Sciatic nerve (tissue), 2 donors: ENCODE data around the gene TYW3. TPM values are rescaled to one million over a fixed set of nuclear protein-coding genes. Genes with fewer than 3 reads are reported as not detected.

Experiments used
- ATAC-seq: fragments of 200-7000 bp; cut with Tn5 transposase; one replicate; pipeline ENCODE4 v1.9.1; 2020; ENCODE audit warnings: mild to moderate bottlenecking, moderate library complexity
- DNase-seq: peaks from one replicate; pipeline ENCODE4 v3.0.0-alpha.2; 2020; ENCODE audit warnings: low spot score
- intact Hi-C: fragments of 100-400 bp; cut with DNase I; formaldehyde crosslinking; loops from one replicate; pipeline ENCODE4 v1.14.2; 2022
- total RNA-seq: library from RNA; stranded (reverse); fragmentation: NEBNext Ultra II Directional; extraction: Animal tissue kit (Norgen Biotek cat#: 25700); gene quantifications from one replicate; pipeline ENCODE4 v1.2.1, GENCODE V29; 2021
- donor health status: DM: no; HTN: no; CAD: no.
- donor health status: DM: no; HTN: no; CAD: no.

Gene TYW3
- total RNA-seq, 1 donor from 2014 or later: 17.5 TPM

DNA sequence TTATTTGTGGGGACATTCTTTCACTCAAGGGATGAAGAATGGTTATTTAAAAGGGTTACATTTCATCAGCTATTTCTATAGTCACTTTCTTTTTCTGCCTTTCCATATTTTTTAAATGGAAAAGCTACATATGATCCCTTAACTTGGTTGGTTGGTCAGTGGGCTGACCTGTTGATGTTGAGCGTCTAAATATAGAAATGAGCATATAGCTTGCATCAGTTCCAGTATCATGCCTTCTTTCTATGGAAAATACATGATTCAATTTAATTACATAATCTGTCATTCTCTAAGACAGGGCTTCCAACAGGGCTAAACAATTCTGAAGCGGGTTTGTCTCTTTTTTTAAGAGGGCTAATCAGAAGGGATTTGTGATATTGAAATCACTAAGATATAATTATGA lies 40.6 kb downstream of the TYW3 start:
- DNase-seq (no peak), ATAC-seq (no peak)
- intact Hi-C loops: loop anchor here (10.0 kb wide), 1 partner anchor 431 kb away; no protein-coding TSS in a partner anchor

DNA sequence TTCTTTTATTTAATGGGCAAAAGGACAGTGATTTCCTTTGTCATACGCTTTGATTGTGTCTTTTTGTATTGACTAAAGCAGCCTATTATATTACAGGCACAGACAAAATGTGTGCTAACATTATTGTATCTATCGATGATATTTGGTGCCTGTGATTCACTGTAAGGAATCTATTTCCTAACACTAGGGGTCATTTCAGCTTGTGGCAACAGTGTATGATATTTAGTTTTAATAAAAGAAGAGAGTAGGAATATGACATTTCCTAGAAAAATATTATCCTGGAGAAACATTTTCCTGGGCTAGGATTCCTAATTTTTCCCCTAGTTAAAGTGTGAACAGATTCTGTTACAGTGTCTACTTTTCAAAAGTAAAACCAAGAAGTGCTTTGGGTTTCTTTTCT lies 42.8 kb downstream of the TYW3 start:
- DNase-seq: no peak
- intact Hi-C loops: loop anchor here (10.0 kb wide), 1 partner anchor 429 kb away; no protein-coding TSS in a partner anchor
- no peak for ATAC-seq

DNA sequence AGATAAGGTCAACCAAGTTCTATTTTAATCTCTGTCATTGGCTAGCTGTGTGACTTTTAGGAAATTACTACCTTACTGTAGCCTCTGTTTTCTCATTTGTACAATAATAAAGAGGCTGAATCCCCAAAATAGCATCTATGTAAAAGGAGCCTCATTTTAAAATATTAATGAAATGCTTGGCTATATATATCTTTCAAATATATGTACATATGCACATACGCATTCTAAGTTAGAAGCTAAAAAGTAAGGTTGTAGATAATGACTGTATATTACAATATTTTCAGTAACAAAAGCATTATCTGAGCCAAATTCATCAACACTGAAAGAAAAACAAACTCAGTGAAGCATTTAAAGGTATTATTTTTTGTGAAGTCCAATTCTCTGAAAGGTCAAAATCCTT lies 44.6 kb downstream of the TYW3 start:
- DNase-seq: no peak
- ATAC-seq: no peak
- intact Hi-C loops: loop anchor here (10.0 kb wide), 1 partner anchor 427 kb away; no protein-coding TSS in a partner anchor

DNA sequence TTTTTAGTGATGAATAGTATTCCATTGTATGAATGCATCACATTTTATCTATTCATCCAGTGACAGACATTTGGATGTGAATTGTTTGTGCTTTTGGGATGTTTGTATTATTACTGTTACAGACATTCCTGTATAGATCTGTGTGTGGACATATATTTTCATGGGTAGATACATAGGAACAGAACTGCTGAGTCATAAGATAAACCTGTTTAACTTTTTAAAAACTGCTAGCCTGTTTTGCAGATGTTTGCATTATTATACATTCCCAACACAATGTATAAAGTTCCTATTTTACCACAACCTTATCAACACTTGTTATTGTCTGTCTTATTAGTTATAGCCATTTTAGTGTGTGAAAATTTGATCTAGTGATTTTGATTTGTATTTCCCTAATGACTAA lies 46.8 kb downstream of the TYW3 start:
- intact Hi-C loops: loop anchor here (10.0 kb wide), 1 partner anchor 425 kb away; no protein-coding TSS in a partner anchor
- no peak for DNase-seq
- ATAC-seq: no peak

DNA sequence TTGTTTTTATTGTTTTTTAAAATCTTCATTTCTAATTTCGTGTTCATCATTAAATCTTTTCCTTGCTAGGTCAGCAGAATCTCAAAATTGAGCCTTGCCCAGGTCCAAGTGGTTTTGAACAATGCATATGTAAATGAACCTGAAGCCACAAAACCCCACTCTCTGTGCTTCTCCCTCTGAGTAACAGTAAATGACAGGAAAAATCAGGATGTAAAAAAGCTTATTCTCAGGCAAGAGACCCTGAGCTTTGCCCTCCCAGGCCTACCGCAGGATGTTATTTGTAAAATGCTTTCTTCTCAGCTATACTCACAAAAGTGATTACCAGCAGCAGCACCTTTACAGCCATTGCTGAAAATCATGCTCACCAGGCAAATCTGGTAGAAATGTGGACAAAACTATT lies 47.6 kb downstream of the TYW3 start:
- DNase-seq (no peak), ATAC-seq (no peak)
- intact Hi-C loops: no loop called here

DNA sequence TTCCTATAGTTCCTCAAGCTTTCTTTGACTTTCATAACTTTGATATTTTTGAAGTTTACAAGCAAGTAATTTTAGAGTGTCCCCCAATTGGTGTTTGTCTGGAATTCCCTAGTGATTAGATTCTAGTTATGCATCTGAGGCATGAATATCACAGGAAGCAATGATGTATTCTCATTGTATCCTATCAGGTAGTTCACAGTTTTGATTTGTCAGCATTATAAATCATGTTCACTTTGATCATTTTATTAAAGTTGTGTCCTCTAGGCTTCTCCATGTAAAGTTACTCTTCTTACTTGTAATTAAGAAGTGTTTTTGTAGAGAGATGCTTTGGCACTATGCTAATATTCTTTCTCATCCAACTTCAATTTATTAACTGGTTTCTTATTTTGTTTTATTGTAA lies 53.0 kb downstream of the TYW3 start:
- intact Hi-C loops: no loop called here
- DNase-seq: no peak
- no peak for ATAC-seq

DNA sequence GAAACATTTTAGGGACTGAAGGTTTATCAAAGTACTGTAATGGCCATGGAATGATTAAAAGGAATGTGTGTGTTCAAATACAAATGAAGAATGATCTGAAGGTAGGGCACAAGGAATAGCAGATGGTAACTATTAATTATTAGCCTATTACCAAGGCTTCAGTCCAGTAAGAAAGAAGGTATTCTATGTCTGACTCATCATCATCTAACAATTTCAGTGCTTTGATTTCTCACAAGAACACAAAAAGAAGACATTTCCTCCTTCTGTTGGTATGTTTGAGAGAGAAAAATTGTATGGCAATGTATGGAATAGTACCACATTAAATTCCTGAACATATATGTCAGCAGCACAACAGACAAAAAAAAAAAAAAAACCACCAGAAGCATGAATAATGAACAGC lies 57.5 kb downstream of the TYW3 start:
- no peak for ATAC-seq

DNA sequence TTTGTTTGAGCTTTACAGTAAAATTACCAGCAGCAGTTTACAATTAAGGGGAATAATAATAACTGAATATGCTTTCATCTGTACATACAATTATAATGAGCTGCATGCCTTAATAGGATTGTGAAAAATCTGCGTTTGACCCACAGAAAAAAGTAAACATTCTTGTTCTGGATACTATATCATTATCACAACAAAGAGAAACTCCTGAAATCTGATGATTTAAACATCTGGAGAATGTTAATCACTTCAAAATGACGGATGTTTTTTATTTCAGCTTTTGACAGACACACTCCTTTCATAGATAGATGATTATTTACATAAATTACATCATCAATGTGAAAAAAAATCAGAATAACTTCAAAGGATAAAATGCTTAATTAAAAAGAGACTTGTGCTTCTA lies 58.5 kb downstream of the TYW3 start:
- intact Hi-C loops: no loop called here
- no peak for ATAC-seq
- no peak for DNase-seq

More for the DNA sequence above, 57.5 kb downstream of the TYW3 start:
- intact Hi-C loops: no loop called here
- DNase-seq: no peak

DNA sequence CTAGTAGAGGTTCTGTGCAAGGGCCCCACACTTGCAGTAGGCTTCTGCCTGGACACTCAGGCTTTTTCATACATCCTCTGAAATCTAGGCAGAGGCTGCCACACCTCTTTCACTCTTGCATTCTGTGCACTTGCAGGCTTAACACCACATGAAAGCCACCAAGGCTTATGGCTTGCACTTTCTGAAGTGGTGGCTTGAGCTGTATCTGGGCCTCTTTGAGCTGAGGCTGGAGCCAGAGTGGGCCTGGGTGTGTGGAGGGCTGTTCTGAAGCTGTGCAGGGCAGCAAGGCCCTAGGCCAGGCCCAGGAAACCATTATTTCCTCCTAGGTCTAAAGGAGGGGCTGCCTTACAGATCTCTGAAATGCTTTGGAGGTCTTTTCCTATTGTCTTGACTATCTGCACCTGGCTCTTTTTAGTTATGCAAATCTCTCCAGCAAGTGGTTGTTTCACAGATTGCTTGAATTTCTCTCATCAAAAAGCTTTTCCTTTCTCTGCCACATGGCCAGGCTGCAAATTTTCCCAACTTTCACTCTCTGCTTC lies 66.2 kb downstream of the TYW3 start:
- ATAC-seq (no peak), DNase-seq (no peak)
- intact Hi-C loops: no loop called here

DNA sequence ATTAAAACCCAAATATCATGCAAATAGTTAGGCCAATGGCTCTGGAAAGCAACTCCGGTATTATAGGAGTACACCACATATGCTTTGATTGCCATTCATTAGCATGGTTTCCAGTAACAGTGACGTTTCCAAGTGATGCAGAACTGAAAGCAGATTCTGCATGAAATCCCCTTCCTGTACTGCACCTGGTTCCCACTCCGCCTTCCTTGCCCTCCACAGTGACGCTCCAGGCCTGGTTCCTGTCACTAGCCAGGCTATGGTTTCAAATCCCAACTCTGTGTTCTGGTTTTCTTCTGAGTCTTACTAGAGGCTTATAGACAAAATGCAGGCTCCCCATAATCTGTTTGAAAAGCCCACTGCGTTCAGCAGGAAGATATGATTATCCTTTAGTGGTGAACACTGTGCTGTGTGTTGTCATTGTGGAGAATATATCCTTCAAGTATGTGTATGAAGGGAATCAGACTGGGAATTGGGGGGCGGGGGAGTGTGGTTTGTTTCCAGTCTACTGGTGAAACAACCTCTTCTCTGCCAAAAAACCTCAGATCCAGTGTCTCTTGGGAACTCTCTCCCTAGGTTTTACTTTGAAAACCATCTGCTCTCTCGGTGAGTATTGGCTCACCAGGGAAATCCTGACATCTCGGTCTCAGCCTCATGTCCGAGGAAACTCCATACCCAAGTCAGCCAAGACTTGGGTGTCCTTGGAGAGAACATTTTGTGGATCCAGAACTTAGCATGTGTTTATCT lies 78.7 kb downstream of the TYW3 start:
- ATAC-seq (no peak), DNase-seq (no peak)
- intact Hi-C loops: no loop called here

DNA sequence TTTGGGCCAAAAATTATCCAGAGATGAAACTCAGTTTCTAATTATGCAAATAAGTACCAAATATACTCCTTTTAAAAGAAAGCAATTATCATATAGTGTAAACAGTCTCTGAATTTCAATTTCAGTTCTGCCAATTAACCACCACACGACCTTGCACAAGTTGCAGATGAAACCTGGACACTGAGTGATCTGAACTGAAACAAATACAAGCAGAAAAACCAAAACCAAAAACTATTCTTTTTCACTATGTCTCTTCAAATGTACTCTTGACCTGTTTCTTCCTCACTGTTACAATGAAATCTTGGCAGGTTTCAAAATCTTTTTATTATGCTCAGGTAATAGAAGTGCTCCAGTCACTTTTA lies 79.2 kb downstream of the TYW3 start:
- intact Hi-C loops: no loop called here
- DNase-seq: no peak
- no peak for ATAC-seq

Other genes with a start within 250 kb of the TYW3 start
- not detected for gene LRRC53, start 220.5 kb upstream of the TYW3 start, total RNA-seq
- gene ERICH3, start 59.4 kb upstream of the TYW3 start, total RNA-seq: 0.45 TPM
- 27.6 TPM for gene CRYZ, start 102 bp upstream of the TYW3 start, total RNA-seq